Activated CD4-positive, alpha-beta T cell treated with anti-CD3 and anti-CD28 coated beads, Interleukin-2, amount 50 U/mL, for 4 hours (primary cell): Measurements from ENCODE around the gene KCNMB2.
"Not testable (repeated sequence)": the region's sequence is repeated elsewhere in the genome, so short reads cannot be mapped to it uniquely, and the experiment has no call there.

Experiments
- DNase-seq, 2 experiments: peaks; one replicate each; pipeline ENCODE4 v3.0.0-alpha.2; 2020

KCNMB2 gene

DNA sequence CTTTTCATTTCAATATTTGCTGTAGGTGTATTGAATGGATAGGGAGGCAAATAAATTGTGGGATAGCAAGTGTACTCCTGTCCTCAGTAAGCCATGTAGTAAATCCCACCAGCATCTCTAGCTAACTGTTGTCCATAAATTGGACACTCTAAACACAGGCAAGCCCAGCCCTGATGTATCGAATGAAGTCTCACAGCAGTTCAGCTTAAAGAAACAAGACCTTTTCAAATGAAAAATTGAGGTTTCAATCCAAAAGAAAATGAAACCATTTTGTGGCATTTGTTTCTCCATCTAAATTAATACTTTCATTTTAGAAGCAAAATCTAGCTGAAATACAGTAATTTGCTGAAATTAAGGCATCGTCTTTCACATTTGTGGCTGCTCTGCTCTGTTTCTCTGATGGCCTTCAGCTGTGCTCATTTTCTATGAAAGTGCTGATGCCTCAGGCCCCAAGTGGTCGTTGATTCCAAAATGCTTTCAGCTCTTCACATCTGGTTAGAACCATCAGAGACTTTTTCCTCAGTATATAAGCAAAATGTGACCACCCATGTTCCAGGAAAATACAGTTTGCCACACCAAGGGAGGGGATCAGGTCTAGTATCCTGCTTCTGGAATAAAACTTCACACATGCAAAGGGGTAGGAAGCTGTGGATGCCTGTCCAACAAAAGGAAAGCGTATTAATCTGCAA, 290.3 kb downstream of the KCNMB2 start:
- no peak for DNase-seq

DNA sequence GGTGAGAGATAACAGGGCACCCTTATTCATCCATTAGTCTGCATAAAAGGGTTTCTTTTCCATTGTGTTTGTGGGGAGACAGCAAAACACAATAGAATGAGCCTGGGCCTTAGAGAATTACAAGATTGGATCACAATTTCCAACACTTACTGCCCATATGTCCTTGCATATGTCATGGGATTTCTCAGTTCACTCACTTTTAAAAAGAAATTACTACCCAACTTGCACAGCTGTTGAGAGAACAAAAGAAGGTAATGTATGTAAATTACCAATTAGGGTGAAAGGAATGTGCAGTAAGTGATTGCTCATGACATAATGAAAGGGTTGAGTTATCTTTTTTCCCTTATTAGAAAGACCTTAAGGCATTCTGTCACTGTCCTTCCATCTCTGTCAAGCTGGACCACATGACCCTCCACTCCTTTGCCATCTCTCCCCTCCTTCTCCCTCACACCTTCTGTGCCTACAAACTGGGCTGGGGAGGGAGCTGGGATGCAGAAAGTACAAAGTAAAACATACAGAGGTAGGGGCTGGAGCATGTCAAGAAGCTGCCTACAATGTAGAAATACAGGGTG, 291.1 kb downstream of the KCNMB2 start:
- DNase-seq, result no peak

DNA sequence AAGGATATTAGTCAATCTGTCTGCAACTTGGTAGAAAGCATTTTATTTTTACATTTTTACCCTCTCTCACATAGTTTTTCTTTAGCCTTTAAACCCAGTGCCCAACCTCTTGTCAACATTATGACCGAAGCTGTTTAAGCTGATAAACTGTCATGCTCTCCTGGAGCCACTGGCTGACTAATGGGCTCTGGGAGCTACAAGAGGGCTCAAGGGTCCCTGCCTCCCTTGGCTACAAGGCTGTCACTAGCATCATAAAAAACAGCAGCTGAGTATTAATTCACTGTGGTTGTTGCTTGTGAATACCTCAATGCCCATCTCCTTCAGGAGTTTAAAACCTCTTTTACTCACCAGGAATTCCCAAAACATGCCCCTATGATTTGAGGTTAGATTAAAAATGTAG, 297.5 kb downstream of the KCNMB2 start:
- no peak for DNase-seq

DNA sequence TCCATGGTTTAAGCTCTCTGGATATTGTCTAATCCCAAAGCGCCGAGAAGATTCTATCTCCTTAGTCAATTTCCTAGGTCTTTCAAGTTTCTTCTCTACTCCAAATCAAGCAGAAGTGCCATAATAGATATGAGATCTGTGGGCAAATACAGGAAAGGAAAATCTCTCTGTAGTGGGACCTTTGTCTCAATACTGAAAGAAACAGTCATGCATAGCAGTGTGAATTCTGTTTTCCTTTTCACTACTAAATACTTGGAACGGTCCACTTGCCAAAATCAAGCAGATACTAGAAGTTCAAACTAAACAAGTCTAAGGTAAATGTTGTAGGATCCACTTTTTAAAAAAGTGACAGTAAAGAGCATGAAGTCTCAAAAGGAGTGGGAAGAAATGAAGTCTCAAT, 298.8 kb downstream of the KCNMB2 start:
- DNase-seq, result no peak

DNA sequence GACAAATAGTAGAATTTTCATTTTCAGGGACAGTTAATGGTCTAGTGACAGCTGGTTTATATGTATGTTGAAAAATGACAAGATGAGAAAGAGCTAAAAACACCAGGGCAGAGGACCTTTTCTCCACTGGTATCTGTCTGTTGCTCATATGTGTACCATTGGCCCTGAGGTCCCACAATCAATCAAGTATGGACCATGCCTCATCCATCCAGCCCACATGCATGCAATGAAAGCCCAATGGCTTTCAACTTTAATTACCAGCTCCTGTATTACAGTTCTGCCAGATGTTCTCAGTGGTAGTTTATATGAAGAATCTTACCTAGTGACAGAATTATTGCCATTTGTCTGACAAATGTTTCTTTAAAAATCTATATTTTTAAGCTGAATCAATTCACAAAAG, 301.3 kb downstream of the KCNMB2 start:
- no peak for DNase-seq

DNA sequence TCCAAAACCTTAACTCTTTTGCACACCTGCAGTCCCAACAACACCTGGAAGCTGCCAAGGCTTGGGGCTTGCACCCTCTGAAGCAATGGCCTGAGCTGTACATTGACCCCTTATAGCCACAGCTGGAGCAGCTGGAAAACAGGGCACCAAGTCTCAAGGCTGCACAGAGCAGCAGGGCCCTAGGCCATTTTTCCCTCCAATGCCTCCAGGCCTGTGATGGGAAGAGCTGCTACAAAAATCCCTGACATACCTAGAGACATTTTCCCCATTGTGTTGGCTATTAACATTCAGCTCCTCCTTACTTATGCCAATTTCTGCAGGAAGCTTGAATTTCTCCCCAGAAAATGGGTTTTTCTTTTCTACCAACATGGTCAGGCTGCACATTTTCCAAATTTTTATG, 304.4 kb downstream of the KCNMB2 start:
- no peak for DNase-seq

DNA sequence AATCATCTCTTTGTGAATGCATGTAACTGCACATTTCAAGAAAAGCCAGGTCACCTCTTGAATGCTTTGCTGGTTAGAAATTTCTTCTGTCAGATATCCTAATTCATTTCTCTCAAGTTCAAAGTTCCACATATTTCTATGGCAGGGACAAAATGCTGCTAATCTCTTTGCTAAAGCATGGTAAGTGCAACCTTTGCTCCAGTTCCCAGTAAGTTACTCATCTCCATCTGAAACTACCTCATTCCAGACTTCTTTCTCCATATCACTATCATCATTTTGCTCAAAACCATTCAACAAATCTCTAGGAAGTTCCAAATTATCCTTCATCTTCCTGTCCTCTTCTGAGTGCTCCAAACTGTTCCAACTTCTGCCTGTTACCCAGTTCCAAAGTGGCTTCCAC, 304.8 kb downstream of the KCNMB2 start:
- no peak for DNase-seq

DNA sequence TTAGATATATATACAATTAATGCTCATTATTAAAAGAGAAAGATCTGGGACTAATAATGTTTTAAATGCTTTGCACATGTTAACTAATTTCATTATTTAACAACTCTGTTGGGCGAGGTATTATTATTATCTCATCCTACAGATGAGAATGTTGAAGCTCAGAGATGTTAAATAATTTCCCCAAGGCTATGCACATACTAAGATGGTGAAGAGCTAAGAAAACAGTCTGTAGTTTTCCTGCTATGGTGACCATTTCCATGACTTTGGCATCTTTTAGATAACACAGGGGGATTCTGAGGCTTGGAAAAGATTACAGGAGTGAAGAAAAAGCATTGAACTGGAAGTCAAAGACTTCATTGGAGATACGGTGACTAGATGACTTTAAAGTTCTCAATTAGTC, 308.7 kb downstream of the KCNMB2 start:
- no peak for DNase-seq

DNA sequence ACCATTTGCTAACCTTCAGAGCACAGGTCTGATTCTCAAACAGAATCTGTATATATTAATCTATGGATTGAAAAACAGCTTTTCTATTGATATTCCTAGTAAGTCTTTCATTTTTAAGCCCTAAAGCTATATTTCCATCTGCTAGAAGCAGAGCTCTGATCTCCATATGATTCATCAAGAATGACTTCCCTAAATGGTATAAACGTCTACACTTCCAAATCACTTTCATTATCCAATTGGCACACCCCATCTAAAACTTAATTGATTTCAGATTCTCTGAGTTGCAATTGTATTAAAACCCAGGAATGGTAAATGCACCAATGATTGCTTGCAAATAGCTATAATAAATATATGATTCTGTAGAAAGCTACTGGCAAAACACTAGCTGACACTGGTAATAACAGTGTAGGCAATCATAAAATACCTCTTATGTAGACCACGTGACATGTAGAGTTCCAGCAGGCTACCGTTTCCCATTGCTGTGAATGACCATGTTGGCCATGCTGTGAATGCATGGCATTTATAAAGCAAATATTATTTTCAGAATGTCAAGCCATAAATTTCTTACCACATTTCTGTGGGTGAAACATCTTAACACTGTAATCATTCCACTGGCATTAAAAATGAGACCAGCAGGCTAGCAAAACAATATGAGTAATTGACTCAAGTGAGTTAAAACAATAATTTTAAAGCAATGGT, 309.3 kb downstream of the KCNMB2 start:
- no peak for DNase-seq

DNA sequence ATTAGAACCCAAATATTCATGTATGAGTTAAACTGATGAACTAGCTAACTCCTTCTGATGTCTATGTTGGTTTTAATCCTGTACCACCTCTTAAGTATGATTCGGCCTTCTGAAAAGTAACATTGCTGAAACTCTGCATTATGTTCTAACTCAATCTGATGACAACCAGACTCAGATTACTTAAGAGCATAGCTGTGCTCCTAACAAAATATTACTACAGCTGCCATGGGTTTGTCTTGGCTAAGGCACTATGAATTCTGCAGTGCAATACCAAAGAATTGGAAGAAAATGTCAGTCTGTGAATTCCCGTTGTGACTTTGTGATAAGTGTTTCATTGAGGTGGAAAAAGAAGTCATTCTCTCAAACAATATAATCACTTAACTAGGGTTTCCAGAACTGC, 311.0 kb downstream of the KCNMB2 start:
- no peak for DNase-seq

DNA sequence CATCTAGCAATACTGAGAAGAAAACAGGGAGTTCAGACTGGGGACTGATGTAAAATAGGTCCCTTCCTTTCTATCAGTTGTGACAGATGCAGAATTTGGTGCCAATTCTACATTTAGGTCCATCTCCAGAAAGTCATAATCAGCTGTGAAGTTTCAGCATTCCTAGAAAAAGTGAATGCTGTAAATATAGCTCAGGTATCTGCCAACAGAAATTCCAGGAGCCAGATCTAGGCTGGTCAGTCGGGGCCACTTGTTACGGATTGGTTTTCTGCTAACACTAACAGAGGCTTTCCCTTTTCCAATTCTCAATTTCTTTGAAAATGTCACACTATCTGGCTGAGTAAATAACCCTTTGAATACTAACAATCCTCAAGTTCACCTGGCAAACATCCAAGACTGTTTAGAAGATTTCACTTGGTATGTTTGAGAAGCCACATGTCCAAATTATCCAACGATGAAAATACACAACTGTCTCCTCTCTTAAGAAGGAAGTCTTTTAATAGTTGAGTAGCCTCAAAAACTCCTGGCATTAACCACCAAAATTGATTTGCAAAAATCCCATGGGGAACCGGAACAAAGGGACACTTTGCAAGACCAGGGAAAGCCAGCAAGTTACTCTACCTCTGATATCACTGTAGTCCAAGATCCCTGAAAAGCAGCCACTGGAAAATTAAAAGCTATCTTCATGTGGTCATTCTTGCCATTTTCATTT, 313.1 kb downstream of the KCNMB2 start:
- DNase-seq, result no peak

DNA sequence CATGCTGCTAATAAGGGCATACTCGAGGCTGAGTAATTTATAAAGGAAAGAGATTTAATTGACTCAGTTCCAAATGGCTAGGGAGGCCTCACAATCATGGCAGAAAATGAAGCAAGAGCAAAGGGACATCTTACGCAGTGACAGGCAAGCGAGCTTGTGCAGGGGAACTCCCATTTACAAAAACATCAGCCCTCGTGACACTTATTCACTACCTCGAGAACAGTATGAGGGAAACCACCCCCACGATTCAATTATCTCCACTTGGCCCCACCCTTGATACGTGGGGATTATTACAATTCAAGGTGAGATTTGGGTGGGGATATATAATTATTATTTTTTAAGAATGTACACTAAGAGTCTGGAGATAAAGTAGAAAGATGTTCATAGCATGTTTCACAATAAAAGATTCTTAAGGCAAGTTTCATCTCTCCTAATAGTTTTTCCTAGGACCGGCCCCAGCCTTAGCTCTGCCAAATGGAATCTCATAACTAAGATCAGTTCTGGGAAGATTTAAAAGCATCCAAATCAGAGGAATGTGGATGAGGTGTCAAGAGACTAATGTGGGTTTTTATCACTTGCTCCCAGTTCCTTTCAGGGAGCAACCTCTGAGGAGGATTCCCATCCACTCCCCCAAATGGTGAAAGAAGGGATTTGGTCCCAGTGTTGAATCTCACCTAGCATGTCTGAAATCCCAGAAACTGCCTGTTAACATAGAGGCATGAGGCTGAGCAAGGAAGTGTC, 314.4 kb downstream of the KCNMB2 start:
- DNase-seq, result no peak

DNA sequence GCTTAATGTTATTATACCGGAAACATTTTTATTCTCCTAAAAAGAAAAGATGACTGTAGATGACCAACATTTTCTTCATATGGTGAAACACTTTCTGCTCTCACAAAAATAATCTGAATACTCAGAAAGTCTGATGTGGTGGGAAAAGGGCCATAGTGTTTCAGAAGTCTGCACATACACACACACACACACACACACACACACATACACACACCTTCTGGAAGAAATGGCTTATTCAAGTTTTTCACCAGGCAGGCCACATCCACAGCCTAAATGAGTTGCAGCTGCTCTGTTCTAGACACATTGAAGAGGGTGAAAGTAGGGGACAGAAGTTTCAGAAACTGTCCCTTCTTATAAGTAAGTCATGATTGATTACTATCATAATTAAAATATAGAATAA, 315.3 kb downstream of the KCNMB2 start:
- no peak for DNase-seq

DNA sequence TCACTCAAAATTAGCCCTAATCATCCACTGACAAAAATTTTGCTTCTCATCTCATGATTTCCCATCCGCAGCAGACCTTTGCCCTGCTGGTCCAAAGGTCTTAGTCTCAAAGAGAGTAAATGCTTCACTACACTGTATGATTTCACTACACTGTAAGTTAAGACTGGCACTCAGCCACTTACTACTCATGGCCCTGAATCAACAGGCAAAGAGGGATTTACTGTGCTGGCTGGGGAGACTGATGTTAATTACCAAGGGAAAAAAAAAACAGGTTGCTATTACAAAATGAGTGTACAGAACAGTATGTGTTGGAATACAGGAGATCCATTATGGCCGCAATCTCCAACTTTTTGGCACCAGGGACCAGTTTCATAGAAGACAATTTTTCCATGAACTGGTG, 320.6 kb downstream of the KCNMB2 start:
- no peak for DNase-seq

DNA sequence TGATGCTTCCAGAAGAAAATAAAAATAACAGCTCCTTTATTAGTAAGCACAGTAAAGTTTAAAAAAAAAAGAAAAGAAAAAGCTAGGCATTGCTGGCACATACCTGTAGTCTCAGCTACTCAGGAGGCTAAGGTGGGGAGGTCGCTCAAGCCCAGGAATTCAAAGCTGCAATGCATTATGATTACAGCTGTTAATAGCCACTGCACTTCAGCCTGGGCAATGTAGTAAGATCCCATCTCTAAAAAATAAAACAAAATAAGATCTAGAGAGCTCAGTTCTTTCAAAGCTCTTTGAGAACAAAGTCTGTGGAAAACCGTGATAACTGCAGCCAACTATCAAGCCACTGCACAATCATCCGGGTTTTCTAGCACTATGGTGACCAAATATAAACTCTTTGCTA, 323.1 kb downstream of the KCNMB2 start:
- no peak for DNase-seq

DNA sequence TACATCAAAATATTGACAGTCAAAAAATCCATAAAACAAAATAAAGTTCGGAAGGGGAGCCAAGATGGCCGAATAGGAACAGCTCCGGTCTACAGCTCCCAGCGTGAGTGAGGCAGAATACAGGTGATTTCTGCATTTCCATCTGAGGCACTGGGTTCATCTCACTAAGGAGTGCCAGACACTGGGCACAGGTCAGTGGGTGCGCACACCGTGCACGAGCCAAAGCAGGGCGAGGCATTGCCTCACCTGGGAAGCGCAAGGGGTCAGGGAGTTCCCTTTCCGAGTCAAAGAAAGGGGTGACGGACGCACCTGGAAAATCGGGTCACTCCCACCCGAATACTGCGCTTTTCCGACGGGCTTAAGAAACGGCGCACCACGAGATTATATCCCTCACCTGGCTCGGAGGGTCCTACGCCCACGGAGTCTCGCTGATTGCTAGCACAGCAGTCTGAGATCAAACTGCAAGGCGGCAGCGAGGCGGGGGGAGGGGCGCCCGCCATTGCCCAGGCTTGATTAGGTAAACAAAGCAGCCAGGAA, 323.7 kb downstream of the KCNMB2 start:
- DNase-seq, result not testable (repeated sequence)

DNA sequence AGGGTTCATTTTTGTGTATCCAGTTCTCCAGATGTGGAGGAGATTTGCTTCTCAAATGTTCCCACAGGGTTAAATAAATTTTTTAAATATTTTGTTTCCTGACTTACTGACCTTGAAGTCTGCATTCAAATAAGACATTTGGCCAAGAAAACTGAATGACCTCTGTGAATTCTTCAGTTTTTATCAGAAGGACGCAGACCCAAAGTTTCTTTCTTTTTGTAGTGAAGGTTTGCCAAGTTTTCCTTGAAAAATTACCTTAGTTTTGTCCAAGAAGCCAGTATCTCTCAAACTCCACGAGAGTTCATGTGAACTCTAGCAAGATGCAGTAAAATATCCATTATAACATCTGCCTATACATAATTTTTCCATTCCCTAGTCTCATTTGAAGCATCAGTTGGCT, 332.4 kb downstream of the KCNMB2 start:
- DNase-seq, result no peak

DNA sequence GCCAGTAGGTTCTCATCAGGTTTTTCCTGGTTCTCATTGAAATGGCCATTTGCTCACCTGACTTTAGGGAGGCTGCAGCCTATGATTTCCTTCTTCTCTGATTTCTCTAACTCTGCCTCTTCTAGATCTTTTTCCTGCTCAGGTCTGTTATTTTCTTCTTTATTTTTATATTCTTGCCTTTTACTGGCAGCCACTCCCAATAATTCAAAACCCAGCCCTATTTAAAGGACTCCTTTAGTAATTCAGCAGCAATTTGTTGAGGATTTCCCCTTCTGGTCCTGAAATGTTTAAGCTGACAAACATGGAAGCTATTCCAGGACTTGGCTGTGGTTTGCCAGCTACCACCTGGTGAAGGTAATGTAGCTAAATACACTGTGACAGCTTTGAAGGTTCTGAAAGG, 333.8 kb downstream of the KCNMB2 start:
- no peak for DNase-seq

DNA sequence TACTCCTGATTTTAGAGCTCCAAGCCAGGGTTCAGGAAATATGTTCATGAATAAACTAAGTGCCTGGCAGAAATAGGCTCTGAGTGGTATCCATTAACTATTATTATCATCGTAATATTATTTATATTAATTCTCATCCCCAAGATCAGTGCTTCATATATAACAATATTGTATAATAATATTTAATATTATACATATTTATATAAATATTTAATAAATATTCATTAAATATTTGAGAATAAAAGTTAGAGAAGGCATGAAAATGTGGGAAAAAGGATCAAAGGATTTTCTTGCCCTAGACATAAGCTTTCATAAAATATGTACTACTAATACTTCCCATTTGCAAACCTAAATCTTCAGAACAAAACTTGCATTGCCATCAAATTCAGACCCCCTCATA, 338.9 kb downstream of the KCNMB2 start:
- no peak for DNase-seq

DNA sequence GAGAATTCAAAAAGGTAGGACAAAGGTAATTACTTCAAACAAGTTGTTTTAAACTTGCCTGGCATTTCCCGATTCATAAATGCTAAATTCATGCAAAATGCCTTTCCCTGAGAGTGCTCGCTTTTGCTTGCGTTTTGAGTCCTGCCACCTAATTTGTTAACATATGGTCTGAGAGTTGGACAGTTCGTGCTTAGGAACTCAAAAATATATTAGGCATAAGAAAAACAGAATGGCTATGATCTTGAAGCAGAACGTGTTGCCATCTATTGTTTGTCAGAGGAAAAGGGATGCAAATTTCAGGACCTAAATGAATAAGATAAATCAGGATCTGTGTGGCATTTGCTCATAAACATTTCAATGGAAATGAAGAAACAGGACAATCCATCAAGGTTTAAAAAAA, 339.6 kb downstream of the KCNMB2 start:
- DNase-seq, result no peak

DNA sequence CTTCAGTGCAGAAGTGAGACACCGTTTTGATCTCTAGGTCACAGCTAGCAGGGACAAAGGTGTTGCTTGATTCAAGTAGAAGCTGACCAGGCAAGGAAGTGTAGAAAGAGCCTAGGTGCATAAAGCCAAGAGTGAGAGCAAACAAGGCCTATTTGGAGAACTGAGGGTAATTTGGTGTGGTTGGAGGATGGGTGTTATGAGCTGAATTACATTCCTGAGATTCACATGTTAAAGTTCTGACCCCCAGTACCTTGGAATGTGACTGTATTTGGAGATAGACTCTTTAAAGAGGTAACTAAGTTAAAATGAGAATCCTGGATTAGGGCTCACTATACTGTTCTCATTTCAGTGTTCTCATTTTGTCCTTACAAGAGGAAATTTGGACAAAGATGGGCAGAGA, 344.0 kb downstream of the KCNMB2 start:
- DNase-seq, result no peak
